Hindlimb muscle (tissue), 1 donor: ENCODE results near the gene COA3. TPM values are rescaled to one million over a fixed set of nuclear protein-coding genes. Genes with fewer than 3 reads are reported as not detected.

ENCODE experiments used
- DNase-seq: peaks from one replicate; pipeline ENCODE4 v3.0.0-alpha.2; 2013
- polyA plus RNA-seq: library from polyadenylated mRNA; unstranded; fragments of 120-200 nt; gene quantifications from one replicate; pipeline ENCODE4 v1.2.1, GENCODE V29; 2013; ENCODE audit not compliant: insufficient read length

Gene COA3
- polyA plus RNA-seq, 1 donor: 53.5 TPM

DNA sequence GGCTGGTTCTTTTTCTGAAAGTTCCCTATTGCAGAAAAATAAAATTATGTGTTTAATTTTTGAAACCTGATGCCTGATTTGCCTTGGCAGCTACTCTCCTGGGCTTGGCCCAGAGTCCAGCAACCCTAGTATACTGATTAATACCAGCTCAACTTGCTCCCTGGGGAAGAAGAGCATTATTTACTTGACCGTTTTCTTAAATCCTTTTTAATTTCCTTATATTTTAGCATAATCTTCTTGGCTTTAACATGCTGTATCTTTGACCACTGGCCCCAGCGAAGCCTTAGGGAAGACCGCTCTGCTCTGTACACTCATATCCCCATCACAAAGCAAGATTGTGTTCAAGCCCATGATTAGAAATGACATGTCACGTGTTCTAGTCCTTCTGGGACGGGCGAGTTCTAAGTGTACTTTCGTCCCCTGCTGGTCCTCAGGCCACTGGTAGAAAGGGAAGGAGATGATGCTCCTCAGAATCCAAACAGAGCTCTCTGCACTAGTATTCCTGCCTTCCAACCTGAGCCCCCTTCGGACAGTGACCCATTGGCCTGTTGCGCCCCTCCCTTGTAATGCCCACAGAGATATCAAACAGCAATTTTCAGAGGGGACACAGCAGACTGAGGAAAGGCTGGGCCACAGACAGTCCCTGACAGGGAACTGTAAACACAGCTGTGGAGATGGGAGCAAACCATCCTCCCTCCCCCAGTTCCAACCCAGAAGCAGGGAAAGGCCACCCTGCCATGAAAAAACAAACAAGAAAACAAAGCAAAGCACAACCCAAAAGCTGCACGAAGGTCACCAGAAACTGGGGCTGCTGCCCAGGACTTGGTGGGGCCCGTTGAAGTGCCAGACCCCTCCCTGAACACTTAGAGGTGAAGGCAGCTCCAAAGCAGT lies 49.4 kb downstream of the COA3 start:
- no peak for DNase-seq

DNA sequence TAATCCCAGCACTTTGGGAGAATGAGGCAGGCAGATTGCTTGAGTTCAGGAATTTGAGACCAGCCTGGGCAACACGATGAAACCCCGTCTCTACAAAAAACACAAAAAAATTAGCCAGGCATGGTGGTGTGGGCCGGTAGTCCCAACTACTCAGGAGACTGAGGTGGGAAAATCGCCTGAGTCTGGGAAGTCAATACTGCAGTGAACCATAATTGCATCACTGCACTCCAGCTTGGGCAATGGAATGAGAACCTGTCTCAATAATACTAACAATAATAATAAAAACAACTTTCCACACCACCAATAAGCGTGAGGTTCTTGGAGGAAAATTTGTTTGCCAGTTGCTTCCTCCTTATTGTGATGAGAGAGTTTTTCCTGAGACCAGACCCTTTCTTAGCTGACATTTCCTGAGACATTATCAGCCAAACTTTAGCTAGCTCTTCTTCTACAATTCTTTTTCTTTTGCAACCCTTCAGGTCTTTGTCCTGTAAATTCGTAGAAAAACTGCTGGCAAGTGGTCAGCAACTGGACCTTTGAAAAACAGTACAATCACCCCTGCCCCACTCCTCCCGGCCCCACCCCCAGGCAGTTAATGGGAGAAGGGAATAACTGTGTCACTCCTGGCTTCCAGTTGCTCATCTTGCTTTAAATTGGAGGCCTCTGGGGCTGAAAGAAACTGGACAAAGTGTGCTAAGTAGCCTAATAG lies 50.1 kb downstream of the COA3 start:
- DNase-seq: no peak

Other genes starting within 250 kb of the COA3 start
- gene HSD17B1, start 245.8 kb downstream of the COA3 start, polyA plus RNA-seq: 3.3 TPM
- 28.6 TPM for gene COASY, start 236.6 kb downstream of the COA3 start, polyA plus RNA-seq
- 35.2 TPM for gene MLX, start 231.6 kb downstream of the COA3 start, polyA plus RNA-seq
- 10.2 TPM for gene PSMC3IP, start 221.0 kb downstream of the COA3 start, polyA plus RNA-seq
- 39.5 TPM for gene RETREG3, start 189.3 kb downstream of the COA3 start, polyA plus RNA-seq
- gene TUBG1, start 189.0 kb downstream of the COA3 start, polyA plus RNA-seq: 33.6 TPM
- gene TUBG2, start 139.4 kb downstream of the COA3 start, polyA plus RNA-seq: 14.7 TPM
- gene PLEKHH3, start 121.7 kb downstream of the COA3 start, polyA plus RNA-seq: 62.6 TPM
- gene CCR10, start 116.9 kb downstream of the COA3 start, polyA plus RNA-seq: 3.2 TPM
- 12.1 TPM for gene CNTNAP1, start 116.2 kb downstream of the COA3 start, polyA plus RNA-seq
- 27.3 TPM for gene EZH1, start 53.7 kb downstream of the COA3 start, polyA plus RNA-seq
- gene RAMP2, start 37.5 kb downstream of the COA3 start, polyA plus RNA-seq: 69.2 TPM
- gene VPS25, start 25.3 kb downstream of the COA3 start, polyA plus RNA-seq: 30.0 TPM
- gene WNK4, start 18.1 kb downstream of the COA3 start, polyA plus RNA-seq: 0.19 TPM
- 0.70 TPM for gene CNTD1, start 157 bp upstream of the COA3 start, polyA plus RNA-seq
- gene BECN1, start 25.6 kb upstream of the COA3 start, polyA plus RNA-seq: 49.3 TPM
- gene PSME3, start 34.7 kb upstream of the COA3 start, polyA plus RNA-seq: 48.1 TPM
- gene AOC2, start 45.9 kb upstream of the COA3 start, polyA plus RNA-seq: 1.0 TPM
- gene AOC3, start 52.5 kb upstream of the COA3 start, polyA plus RNA-seq: 27.0 TPM
- not detected for gene G6PC1, start 102.1 kb upstream of the COA3 start, polyA plus RNA-seq
- 56.9 TPM for gene AARSD1, start 165.8 kb upstream of the COA3 start, polyA plus RNA-seq
- 69.1 TPM for gene PTGES3L, start 181.4 kb upstream of the COA3 start, polyA plus RNA-seq
- gene RUNDC1, start 181.9 kb upstream of the COA3 start, polyA plus RNA-seq: 9.6 TPM
- 2,367 TPM for gene RPL27, start 199.7 kb upstream of the COA3 start, polyA plus RNA-seq
- 7.2 TPM for gene IFI35, start 208.1 kb upstream of the COA3 start, polyA plus RNA-seq
- gene VAT1, start 223.7 kb upstream of the COA3 start, polyA plus RNA-seq: 68.5 TPM
- gene RND2, start 226.5 kb upstream of the COA3 start, polyA plus RNA-seq: 0.45 TPM